PC-3 (cell line): ENCODE results near the gene LIN9.

Source experiments
- CTCF ChIP-seq: fragments of 300-600 bp; sonication (generic); conservative IDR thresholded peaks from 2 replicates; pipeline ENCODE4 v1.5.1; 2017; ENCODE audit warnings: antibody characterized with exemption, low read depth, mild to moderate bottlenecking, low read length
- EZH2 ChIP-seq: fragments of 300-600 bp; sonication (generic); IDR thresholded peaks from one replicate; pipeline ENCODE4 v1.6.1; 2017; ENCODE audit warnings: antibody characterized with exemption, mild to moderate bottlenecking, low read length; ENCODE audit not compliant: unreplicated experiment
- EZH2phosphoT487 ChIP-seq: fragments of 300-600 bp; sonication (generic); IDR thresholded peaks from 2 replicates; pipeline ENCODE4 v1.6.1; 2018; ENCODE audit warnings: mild to moderate bottlenecking, antibody characterized with exemption, low read length, borderline replicate concordance

GRCh38 chr1:226357416-226357815, 48.5 kb upstream of the LIN9 start:
- TF ChIP-seq CTCF (no peak), EZH2 (no peak), EZH2phosphoT487 (no peak)
